ENCODE data around the gene ADAMTS12. TPM values are rescaled to one million over a fixed set of nuclear protein-coding genes. Genes with fewer than 3 reads are reported as not detected.

ADAMTS12 gene, protein sequence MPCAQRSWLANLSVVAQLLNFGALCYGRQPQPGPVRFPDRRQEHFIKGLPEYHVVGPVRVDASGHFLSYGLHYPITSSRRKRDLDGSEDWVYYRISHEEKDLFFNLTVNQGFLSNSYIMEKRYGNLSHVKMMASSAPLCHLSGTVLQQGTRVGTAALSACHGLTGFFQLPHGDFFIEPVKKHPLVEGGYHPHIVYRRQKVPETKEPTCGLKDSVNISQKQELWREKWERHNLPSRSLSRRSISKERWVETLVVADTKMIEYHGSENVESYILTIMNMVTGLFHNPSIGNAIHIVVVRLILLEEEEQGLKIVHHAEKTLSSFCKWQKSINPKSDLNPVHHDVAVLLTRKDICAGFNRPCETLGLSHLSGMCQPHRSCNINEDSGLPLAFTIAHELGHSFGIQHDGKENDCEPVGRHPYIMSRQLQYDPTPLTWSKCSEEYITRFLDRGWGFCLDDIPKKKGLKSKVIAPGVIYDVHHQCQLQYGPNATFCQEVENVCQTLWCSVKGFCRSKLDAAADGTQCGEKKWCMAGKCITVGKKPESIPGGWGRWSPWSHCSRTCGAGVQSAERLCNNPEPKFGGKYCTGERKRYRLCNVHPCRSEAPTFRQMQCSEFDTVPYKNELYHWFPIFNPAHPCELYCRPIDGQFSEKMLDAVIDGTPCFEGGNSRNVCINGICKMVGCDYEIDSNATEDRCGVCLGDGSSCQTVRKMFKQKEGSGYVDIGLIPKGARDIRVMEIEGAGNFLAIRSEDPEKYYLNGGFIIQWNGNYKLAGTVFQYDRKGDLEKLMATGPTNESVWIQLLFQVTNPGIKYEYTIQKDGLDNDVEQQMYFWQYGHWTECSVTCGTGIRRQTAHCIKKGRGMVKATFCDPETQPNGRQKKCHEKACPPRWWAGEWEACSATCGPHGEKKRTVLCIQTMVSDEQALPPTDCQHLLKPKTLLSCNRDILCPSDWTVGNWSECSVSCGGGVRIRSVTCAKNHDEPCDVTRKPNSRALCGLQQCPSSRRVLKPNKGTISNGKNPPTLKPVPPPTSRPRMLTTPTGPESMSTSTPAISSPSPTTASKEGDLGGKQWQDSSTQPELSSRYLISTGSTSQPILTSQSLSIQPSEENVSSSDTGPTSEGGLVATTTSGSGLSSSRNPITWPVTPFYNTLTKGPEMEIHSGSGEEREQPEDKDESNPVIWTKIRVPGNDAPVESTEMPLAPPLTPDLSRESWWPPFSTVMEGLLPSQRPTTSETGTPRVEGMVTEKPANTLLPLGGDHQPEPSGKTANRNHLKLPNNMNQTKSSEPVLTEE (N-terminal part only)
- 1 to 10 TPM in 2 of 4 donors, under 1 TPM in 2; 0.22 to 1.2 (median 0.77) TPM for total RNA-seq

- TF ChIP-seq CTCF (IDR thresholded peaks at IDR 0.05) (no peak), POLR2A (IDR thresholded peaks at IDR 0.05) (no peak)
- DNase-seq (ENCODE audit: low spot score in 2 of 2), result peak in 1 of 2 donors; percentile 87
- WGBS, 2 donors, result 5 to 6% methylated on average over 39 to 44 of the region's 45 CpGs
Measured at GRCh38 chr5:33891788-33892619, at the start of gene ADAMTS12. Gene ADAMTS12 (minus strand): TSS chr5:33891990. CDS start chr5:33891856, 134 bp downstream.

GRCh38 chr5:33941090-33941489 is 49.3 kb upstream of the ADAMTS12 start:
- intact Hi-C loops (cut with DNase I; ENCODE audit: low total_unique reads), result no loop called here
- TF ChIP-seq CTCF (IDR thresholded peaks at IDR 0.05) (no peak), POLR2A (IDR thresholded peaks at IDR 0.05) (no peak)
- no peak overlapping the region for H3K4me3 ChIP-seq (ENCODE audit: low read depth, poor library complexity, severe bottlenecking)
- no peak for DNase-seq (ENCODE audit: low spot score in 2 of 2)
- 83% methylated on average over 5 of the region's 5 CpGs for WGBS, 2 donors

More at GRCh38 chr5:33891788-33892619, at the start of gene ADAMTS12:
- intact Hi-C loops (cut with DNase I; ENCODE audit: low total_unique reads), result no loop called here
- no peak within 1 kb of the TSS for H3K4me3 ChIP-seq (ENCODE audit: low read depth, poor library complexity, severe bottlenecking)

DNA sequence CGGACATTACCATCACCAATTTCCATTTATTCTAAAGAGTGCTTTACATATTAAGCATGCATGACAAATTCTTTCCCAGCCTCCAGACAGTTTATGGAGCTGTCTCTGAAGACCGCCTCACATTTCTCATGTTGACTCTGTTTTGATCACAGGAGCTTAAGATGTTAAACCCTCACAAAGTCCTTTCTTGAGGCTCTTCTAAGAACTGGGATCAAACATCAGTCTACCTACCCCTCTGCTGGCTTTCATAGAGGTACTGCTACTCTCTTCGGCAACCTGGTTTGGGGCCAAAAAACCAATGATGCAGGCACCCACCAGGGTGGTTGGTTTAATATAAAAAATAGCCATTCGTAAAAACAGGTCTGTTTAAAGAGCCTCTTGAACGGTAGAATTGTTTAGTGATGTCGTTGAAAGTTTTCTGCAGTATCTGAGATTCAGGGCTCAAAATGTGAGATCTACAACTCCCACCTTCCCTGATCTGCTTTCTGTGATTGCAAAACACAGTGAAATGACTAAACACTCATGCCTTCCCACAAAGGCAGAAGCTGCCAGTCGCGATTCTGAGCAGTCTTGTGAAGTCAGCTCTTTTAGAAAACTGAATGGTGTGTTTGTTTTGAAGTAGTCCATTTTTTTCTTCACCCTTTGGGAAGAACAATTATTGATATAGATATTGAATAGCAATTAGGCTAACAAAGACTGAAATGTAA is 47.9 kb upstream of the ADAMTS12 start:
- H3K4me3 ChIP-seq (ENCODE audit: low read depth, poor library complexity, severe bottlenecking), result no peak overlapping the region
- no peak for DNase-seq (ENCODE audit: low spot score in 2 of 2)
- intact Hi-C loops (cut with DNase I; ENCODE audit: low total_unique reads), result loop anchor here (10.0 kb wide), 1 partner anchor 505 kb away; no protein-coding TSS in a partner anchor
- TF ChIP-seq CTCF (IDR thresholded peaks at IDR 0.05) (no peak), POLR2A (IDR thresholded peaks at IDR 0.05) (no peak)
- 75 to 83% methylated on average over 8 of the region's 8 CpGs for WGBS, 2 donors

GRCh38 chr5:33938881-33939280 is 47.1 kb upstream of the ADAMTS12 start:
- no peak for DNase-seq (ENCODE audit: low spot score in 2 of 2)
- H3K4me3 ChIP-seq (ENCODE audit: low read depth, poor library complexity, severe bottlenecking), result no peak overlapping the region
- intact Hi-C loops (cut with DNase I; ENCODE audit: low total_unique reads), result loop anchor here (10.0 kb wide), 1 partner anchor 504 kb away; no protein-coding TSS in a partner anchor
- whole genome bisulfite sequencing, 2 donors, result 12 to 60% methylated on average over 15 of the region's 15 CpGs
- TF ChIP-seq POLR2A (IDR thresholded peaks at IDR 0.05) (no peak), CTCF (IDR thresholded peaks at IDR 0.05) (no peak)

All from lower leg skin (tissue), 4 donors.